Tibial artery (tissue), 4 donors: ENCODE measurements around the gene DLGAP1.

Experiments
- DNase-seq, 2 donors: peaks; one replicate each; pipeline ENCODE4 v3.0.0-alpha.2; 2019
- H3K27ac ChIP-seq, 2 donors: fragments of 200-600 bp; sonication (generic) in 1 of 2; 1 replicate in 1 of 2; 2 replicates in 1 of 2; pipeline ENCODE4 v1.5.1; 2018 to 2019; ENCODE audit warnings: mild to moderate bottlenecking in 1 of 2
- H3K27me3 ChIP-seq, 2 donors: fragments of 200-600 bp; sonication (generic) in 1 of 2; one replicate each; pipeline versions ENCODE4 v1.5.1 to v1.6.0; 2016 to 2019
- H3K36me3 ChIP-seq, 3 donors: fragments of 200-600 bp; sonication (generic) in 2 of 3; one replicate each; pipeline ENCODE4 v1.5.1; 2016 to 2019; ENCODE audit warnings: mild to moderate bottlenecking in 2 of 3
- H3K4me1 ChIP-seq, 4 donors: fragments of 200-600 bp; sonication (generic) in 2 of 4; 1 replicate in 3 of 4; 2 replicates in 1 of 4; pipeline ENCODE4 v1.5.1; 2016 to 2019
- H3K4me3 ChIP-seq, 2 donors: fragments of 200-600 bp; sonication (generic) in 1 of 2; 1 replicate in 1 of 2; 2 replicates in 1 of 2; pipeline ENCODE4 v1.5.1; 2018 to 2019; ENCODE audit warnings: mild to moderate bottlenecking in 2 of 2
- H3K9me3 ChIP-seq, 3 donors: fragments of 200-600 bp; sonication (generic) in 1 of 3; one replicate each; pipeline ENCODE4 v1.5.1; 2016 to 2019
- intact Hi-C: fragments of 100-400 bp; cut with DNase I; formaldehyde crosslinking; loops from one replicate; pipeline ENCODE4 v1.15.0; 2023; ENCODE audit warnings: low total_unique reads
- TF ChIP-seq, protein P1 (sequence below), 2 experiments: fragments of 200-600 bp in 1 of 2; fragments of 450-650 bp in 1 of 2; IDR thresholded peaks; one replicate each; pipeline ENCODE4 v1.5.1; 2017 to 2019; ENCODE audit warnings: antibody characterized with exemption in 2 of 2, mild to moderate bottlenecking in 1 of 2, moderate library complexity in 1 of 2

DLGAP1 gene

DNA sequence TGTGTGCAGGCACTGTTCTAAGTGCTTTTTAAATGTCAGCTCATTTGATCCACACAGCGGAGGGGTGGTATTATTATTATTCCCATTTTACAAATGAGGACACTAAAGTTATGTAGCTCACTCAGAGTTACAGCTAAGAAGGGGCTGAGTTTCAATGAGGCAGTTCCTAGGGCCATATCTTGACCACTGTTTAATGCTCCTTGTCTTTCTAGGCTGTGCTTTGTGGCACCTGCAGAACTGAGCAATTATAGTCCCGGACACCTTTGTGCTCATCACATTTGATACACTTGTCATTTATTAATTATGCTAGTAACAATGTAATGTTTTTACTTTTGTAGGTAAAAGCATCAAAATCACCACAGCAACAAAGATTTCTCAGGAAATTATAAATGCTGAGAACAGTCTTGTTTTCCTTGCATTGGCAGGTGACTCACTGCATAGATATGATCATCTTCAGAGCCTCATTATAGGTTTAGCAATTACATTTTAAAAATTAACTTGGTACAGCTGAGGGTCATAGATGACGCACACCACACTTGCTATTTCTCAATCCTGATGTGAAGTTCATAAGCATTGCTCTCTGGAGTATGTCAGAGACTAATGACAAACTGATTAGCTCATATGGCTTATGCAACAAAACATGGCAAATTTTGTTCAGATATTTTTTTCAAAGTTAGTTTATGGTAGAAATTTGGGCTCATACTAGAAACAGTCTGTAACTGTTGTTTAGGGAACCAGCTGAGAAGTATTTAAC, 638.3 kb downstream of the DLGAP1 start:
- Histone ChIP-seq H3K36me3 (peaks cover 0 to 3% (median 0%) of the 10 kb centered on the region in 3 donors), H3K27ac (no peak overlapping the region), H3K9me3 (no peaks in the 10 kb centered on the region), H3K4me3 (no peak overlapping the region), H3K4me1 (no peaks in the 10 kb centered on the region), H3K27me3 (no peaks in the 10 kb centered on the region)
- TF ChIP-seq, protein P1, sequence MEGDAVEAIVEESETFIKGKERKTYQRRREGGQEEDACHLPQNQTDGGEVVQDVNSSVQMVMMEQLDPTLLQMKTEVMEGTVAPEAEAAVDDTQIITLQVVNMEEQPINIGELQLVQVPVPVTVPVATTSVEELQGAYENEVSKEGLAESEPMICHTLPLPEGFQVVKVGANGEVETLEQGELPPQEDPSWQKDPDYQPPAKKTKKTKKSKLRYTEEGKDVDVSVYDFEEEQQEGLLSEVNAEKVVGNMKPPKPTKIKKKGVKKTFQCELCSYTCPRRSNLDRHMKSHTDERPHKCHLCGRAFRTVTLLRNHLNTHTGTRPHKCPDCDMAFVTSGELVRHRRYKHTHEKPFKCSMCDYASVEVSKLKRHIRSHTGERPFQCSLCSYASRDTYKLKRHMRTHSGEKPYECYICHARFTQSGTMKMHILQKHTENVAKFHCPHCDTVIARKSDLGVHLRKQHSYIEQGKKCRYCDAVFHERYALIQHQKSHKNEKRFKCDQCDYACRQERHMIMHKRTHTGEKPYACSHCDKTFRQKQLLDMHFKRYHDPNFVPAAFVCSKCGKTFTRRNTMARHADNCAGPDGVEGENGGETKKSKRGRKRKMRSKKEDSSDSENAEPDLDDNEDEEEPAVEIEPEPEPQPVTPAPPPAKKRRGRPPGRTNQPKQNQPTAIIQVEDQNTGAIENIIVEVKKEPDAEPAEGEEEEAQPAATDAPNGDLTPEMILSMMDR (IDR thresholded peaks at IDR 0.05), result no peak
- no peak for DNase-seq
- intact Hi-C loops, result no loop called here

DNA sequence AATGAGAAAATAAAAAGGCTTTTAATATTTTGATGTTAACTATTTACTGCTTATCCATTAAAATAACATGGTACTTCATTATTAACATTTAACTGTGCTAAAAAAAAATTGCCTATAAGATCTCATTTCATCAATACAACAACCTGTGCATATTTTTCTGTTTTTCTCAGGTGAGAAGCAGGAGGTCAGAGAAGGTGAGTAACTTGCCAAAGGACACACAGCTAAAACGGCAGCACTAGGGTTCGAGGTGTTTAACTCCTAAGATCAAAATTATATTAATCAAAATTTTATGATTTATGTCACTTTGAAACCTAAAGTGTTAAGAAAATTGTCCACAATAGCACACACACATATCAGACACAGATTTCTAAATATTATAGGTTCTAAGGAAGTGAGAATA, 639.1 kb downstream of the DLGAP1 start:
- Histone ChIP-seq H3K9me3 (no peaks in the 10 kb centered on the region), H3K4me3 (no peak overlapping the region), H3K4me1 (no peaks in the 10 kb centered on the region), H3K27me3 (no peaks in the 10 kb centered on the region), H3K36me3 (peaks cover 0 to 3% (median 0%) of the 10 kb centered on the region in 3 donors), H3K27ac (no peak overlapping the region)
- intact Hi-C loops, result no loop called here
- TF ChIP-seq, protein P1 (IDR thresholded peaks at IDR 0.05), result no peak
- no peak for DNase-seq

DNA sequence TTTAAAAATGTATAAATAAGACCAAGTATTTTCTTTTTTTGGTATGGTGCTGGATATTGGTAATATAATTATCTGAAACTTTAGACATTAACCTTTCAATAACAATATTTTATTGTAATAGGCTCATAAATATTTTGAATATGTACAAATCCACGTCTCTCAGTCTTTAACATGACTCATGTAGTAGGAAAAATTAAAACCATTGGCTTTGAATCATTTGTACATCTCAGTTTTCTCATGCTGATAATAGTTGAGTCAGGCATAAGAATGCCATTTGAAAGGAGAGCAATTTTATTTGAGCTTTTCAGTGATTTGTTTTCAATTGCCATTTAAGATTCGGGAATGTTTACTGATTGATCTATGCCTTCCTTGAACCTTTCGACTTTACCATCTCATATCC, 640.3 kb downstream of the DLGAP1 start:
- TF ChIP-seq, protein P1 (IDR thresholded peaks at IDR 0.05), result no peak
- no peak for DNase-seq
- H3K9me3 ChIP-seq, result no peaks in the 10 kb centered on the region
- H3K4me3 ChIP-seq, result no peak overlapping the region
- intact Hi-C loops, result no loop called here
- H3K36me3 ChIP-seq, result peaks cover 0 to 3% (median 0%) of the 10 kb centered on the region in 3 donors
- H3K27me3 ChIP-seq, result no peaks in the 10 kb centered on the region
- no peak overlapping the region for H3K27ac ChIP-seq
- H3K4me1 ChIP-seq, result no peaks in the 10 kb centered on the region

DNA sequence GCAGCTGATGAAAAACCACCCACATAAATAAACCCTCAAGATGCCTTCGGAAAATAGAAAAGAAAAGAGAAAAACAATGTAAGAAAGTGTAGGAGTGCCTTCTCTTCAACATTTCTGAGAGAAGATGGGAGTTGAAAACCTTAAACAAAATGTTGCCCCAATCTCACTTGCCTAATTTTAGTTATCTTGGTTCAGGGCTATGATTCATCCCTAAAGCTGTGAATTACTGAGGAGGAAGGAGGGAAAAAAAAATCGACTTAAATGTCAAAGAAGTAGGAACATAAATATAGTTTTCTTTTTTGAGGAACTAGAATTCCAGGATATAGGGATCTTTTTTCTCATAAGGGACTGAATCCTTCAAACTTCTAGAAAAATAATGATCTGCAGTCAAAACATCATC, 644.8 kb downstream of the DLGAP1 start:
- TF ChIP-seq, protein P1 (IDR thresholded peaks at IDR 0.05), result no peak
- no peak overlapping the region for H3K27ac ChIP-seq
- H3K27me3 ChIP-seq, result no peaks in the 10 kb centered on the region
- no peaks in the 10 kb centered on the region for H3K4me1 ChIP-seq
- intact Hi-C loops, result no loop called here
- H3K36me3 ChIP-seq, result peaks cover 0 to 3% (median 0%) of the 10 kb centered on the region in 3 donors
- no peaks in the 10 kb centered on the region for H3K9me3 ChIP-seq
- H3K4me3 ChIP-seq, result no peak overlapping the region
- no peak for DNase-seq

DNA sequence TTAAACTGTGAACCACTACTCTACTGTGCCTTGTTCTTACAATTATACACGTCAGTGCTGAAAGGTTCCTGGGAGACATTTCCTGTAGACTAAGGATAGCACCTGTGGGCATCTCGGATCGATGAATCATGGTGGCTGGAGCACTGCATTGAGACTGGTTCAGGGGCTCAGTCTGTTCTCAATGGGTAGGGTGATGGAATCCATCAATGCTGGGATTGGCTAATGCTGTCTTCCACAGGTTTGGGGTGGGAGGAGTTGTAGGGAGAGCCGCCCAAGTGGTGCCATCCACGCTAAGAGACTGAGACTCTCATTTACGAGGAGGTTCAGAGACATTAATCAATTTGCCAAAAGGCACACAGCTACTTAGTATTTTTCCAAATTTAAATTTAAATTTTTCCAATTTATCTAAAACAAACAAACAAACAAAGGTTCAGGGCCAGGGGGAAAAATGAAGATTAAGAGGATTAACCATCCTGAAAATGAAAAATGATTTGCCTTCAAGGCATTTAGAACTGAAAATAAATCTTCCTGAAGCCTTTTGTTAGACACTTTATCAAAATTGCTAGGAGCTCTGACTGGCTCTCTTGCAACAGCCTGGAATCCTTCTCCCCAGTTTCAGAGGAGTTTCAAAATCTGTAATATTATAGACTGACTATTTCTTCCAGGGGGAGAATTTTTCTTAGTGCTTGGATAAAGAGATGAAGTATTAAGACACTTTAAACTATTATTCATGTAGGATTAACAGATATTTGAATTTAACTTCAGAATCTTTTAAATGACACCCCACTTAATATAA, 645.9 kb downstream of the DLGAP1 start:
- no peak for DNase-seq
- TF ChIP-seq, protein P1 (IDR thresholded peaks at IDR 0.05), result no peak
- Histone ChIP-seq H3K27ac (no peak overlapping the region), H3K9me3 (no peaks in the 10 kb centered on the region), H3K36me3 (peaks cover 0 to 3% (median 0%) of the 10 kb centered on the region in 3 donors), H3K27me3 (no peaks in the 10 kb centered on the region), H3K4me3 (no peak overlapping the region), H3K4me1 (no peaks in the 10 kb centered on the region)
- intact Hi-C loops, result no loop called here
